Measurements from ENCODE around the gene SSNA1.

The SSNA1 gene

DNA sequence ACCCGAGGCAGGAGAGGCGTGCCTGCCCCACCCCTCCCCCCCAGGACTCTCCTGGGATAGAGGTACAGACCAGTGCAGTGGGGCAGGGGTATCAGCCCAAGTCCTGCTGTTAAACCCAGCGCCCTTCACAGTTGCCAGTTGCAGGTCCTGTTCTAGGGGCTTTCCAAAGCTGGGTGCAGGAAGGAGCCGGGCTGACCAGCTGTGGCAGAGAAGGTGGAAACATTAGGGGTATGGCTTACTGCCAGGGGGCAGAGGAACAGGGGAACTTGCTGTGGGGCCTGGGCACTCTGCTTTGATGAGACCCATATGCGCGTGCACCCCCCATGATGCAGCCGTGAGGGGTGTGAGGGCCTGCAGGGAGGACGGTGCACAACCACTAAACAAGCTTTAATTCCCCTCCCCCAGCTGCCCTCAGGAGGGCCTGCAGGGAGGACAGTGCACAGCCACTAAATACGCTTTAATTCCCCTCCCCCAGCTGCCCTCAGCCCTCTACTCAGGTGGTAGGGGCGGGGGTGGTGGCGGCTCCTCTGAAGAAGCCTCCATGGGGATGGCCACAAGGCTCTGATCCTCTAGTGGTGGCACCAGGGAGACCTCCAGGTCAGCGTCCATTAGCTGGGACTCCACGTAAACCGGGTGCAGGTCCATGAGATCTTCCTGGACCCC is 17.9 kb upstream of the SSNA1 start (continued):
- TF ChIP-seq ZNF692 (tag by site-specific recombination; IDR thresholded peaks at IDR 0.05), result no peak
- TF ChIP-seq ZBTB6 (tag by site-specific recombination; IDR thresholded peaks at IDR 0.05), result no peak
- no peak for TF ChIP-seq ZNF10 (tag by site-specific recombination; IDR thresholded peaks at IDR 0.05)
- TF ChIP-seq ZNF391 (tag by site-specific recombination; IDR thresholded peaks at IDR 0.05; ENCODE audit: borderline replicate concordance, low read depth), result no peak
- TF ChIP-seq ZBTB8A (tag by site-specific recombination; IDR thresholded peaks at IDR 0.05), result no peak

DNA sequence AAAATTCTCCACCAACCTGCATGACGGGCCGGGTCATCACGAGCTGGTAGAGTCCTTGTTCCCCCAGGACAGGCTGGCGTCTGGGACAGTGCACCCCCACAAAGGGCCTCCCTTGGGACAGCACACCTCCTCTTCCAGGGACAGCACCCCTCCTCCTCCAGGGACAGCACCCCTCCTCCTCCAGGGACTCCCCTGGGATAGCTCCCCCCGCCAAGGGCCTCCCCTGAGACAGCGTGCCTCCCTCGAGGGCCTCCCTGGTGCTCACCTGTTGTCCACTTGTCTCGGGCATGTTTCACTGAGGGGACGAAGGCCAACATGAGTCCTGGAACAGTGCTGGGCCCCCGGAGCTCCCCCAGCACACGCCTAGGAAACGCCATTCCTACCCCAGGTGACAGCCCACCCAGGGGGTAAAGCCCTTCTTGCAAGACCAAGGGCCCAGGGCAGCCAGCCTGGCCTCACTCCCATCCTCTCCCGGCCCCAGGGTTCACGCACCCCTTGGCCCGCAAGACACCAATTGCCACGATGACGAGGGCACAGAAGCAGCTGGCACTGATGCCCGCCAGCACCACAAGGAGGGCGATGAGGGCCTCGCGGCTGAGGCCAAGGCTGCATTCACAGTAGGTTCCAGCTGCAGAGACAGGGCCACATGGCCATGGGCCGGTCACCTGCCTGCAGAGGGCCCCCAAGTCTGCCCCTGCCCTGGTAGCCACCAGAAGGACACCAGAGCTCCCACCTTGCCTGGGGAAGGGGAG is 17.2 kb upstream of the SSNA1 start:
- no peaks in the 10 kb centered on the region for H3K9me3 ChIP-seq (ENCODE audit: control insufficient read depth, insufficient read depth, low read depth, low read length)
- no peaks in the 10 kb centered on the region; the same call in 1 of the 2 replicates for H3K4me1 ChIP-seq (ENCODE audit: control insufficient read depth, insufficient read depth, low read length)
- H3K27ac ChIP-seq (ENCODE audit: extremely low read depth, low read depth, low read length), result no peak overlapping the region
- H3K4me3 ChIP-seq (ENCODE audit: low read depth, low read length), result no peak overlapping the region
- peaks cover 0 to 3% of the 10 kb centered on the region in 2 experiments; a peak in 1 of 3 replicates for H3K36me3 ChIP-seq (ENCODE audit: control insufficient read depth in 2 of 2, insufficient read depth in 1 of 2, low read length in 2 of 2)
- POLR2A ChIA-PET, result interaction anchor here (0.7 to 7.4 kb wide), 3 partner anchors 21 to 70 kb away, joined by 3 to 53 read pairs (median 6); partner anchors contain the start of gene TUBB4B
- CTCF ChIA-PET, result interaction anchor here (1.0 to 1.8 kb wide), 4 partner anchors 40 to 65 kb away, joined by 3 to 7 read pairs (median 5); no protein-coding TSS in a partner anchor
- TF ChIP-seq SCRT2 (tag by site-specific recombination; IDR thresholded peaks at IDR 0.05) (peak; percentile 57), GLIS2 (tag by site-specific recombination; IDR thresholded peaks at IDR 0.05) (0 out of 2 replicates have a peak, but pooled peaks have one; percentile 19), ZNF791 (tag by site-specific recombination; IDR thresholded peaks at IDR 0.05) (no peak), ZBTB7A (tag by site-specific recombination; IDR thresholded peaks at IDR 0.05; ENCODE audit: low read depth) (no peak), GLIS1 (tag by site-specific recombination; IDR thresholded peaks at IDR 0.05) (peak; percentile 47), HIC1 (tag by site-specific recombination; IDR thresholded peaks at IDR 0.05) (peak; percentile 68; the same call in 1 of the 2 replicates)
- TF ChIP-seq, protein P1, sequence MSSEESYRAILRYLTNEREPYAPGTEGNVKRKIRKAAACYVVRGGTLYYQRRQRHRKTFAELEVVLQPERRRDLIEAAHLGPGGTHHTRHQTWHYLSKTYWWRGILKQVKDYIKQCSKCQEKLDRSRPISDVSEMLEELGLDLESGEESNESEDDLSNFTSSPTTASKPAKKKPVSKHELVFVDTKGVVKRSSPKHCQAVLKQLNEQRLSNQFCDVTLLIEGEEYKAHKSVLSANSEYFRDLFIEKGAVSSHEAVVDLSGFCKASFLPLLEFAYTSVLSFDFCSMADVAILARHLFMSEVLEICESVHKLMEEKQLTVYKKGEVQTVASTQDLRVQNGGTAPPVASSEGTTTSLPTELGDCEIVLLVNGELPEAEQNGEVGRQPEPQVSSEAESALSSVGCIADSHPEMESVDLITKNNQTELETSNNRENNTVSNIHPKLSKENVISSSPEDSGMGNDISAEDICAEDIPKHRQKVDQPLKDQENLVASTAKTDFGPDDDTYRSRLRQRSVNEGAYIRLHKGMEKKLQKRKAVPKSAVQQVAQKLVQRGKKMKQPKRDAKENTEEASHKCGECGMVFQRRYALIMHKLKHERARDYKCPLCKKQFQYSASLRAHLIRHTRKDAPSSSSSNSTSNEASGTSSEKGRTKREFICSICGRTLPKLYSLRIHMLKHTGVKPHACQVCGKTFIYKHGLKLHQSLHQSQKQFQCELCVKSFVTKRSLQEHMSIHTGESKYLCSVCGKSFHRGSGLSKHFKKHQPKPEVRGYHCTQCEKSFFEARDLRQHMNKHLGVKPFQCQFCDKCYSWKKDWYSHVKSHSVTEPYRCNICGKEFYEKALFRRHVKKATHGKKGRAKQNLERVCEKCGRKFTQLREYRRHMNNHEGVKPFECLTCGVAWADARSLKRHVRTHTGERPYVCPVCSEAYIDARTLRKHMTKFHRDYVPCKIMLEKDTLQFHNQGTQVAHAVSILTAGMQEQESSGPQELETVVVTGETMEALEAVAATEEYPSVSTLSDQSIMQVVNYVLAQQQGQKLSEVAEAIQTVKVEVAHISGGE (tag by site-specific recombination; conservative IDR thresholded peaks at IDR 0.05; ENCODE audit: low read depth), result no peak

All from HEK293 (cell line).